ENCODE results near the gene ANO6. TPM values are rescaled to one million over a fixed set of nuclear protein-coding genes. Genes with fewer than 3 reads are reported as not detected.

The ANO6 gene
- total RNA-seq, 3 donors from 2014 or later = 71.8 to 141 (median 76.5) TPM

DNA sequence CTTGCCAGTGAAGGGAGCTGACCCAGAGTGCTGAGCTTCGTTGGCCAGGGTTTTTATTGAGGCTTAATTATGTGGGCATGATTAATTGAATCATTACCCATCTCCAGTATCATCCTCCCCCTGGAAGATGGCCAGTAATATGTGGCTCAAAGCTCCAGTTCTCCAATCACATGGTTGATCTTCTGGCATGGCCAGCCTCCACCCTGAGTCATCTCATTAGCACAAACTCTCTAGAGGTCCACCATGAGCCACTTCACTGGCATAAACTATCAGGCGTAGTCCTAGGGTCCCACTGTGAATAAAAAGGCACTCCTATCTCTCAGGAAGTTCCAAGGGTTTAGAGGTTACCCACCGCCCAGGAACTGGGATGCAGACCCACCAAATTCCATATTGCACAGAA lies 135.0 kb downstream of the ANO6 start:
- intact Hi-C loops (cut with DNase I; ENCODE audit: low total_unique reads) = no loop called here
- no peak overlapping the region for H3K27ac ChIP-seq

DNA sequence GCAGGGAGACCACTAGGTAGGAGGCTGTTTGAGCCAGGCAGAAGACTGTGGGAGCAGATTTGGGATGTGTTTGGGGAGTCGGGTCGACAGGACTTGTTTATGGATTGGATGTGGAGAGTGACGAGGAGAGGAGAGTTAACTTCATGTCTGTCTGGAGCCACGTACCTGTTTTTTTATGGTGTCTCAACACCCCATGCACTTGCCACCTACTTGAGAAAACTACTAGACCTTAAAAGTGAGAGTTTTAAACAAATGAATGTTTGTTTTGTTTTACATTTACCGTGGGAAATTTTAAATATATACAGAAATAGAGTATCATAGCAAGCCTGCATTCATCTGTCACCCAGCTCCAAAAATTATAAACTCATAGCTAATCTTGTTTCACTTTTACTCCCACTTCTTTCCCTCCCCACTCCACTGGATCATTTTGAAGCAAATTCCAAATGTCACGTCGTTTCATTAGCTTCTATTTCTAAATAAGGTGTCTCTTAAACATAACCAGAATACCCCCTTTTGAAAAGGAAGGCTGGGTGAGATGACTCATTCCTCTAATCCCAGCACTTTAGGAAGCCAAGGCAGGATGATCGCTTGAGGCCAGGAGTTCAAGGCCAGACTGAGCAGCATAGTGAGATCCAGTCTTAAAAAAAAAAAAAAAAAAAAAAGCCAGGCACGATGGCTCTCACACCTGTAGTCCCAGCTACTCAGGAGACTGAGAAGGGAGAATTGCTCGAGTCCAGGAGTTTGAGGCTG lies 136.2 kb downstream of the ANO6 start:
- no peaks in the 10 kb centered on the region for H3K27me3 ChIP-seq
- no peak for TF ChIP-seq POLR2AphosphoS5 (IDR thresholded peaks at IDR 0.05)
- no peak for TF ChIP-seq POLR2A (IDR thresholded peaks at IDR 0.05)
- TF ChIP-seq, protein P1, sequence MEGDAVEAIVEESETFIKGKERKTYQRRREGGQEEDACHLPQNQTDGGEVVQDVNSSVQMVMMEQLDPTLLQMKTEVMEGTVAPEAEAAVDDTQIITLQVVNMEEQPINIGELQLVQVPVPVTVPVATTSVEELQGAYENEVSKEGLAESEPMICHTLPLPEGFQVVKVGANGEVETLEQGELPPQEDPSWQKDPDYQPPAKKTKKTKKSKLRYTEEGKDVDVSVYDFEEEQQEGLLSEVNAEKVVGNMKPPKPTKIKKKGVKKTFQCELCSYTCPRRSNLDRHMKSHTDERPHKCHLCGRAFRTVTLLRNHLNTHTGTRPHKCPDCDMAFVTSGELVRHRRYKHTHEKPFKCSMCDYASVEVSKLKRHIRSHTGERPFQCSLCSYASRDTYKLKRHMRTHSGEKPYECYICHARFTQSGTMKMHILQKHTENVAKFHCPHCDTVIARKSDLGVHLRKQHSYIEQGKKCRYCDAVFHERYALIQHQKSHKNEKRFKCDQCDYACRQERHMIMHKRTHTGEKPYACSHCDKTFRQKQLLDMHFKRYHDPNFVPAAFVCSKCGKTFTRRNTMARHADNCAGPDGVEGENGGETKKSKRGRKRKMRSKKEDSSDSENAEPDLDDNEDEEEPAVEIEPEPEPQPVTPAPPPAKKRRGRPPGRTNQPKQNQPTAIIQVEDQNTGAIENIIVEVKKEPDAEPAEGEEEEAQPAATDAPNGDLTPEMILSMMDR (IDR thresholded peaks at IDR 0.05) = no peak
- no peaks in the 10 kb centered on the region for H3K36me3 ChIP-seq
- DNase-seq (ENCODE audit: low spot score in 2 of 2) = no peak
- H3K9me3 ChIP-seq = no peaks in the 10 kb centered on the region
- H3K27ac ChIP-seq = no peak overlapping the region
- no peaks in the 10 kb centered on the region for H3K4me1 ChIP-seq
- H3K4me3 ChIP-seq = no peak overlapping the region
- intact Hi-C loops (cut with DNase I; ENCODE audit: low total_unique reads) = no loop called here

More for the DNA sequence above, 135.0 kb downstream of the ANO6 start:
- H3K27me3 ChIP-seq = no peaks in the 10 kb centered on the region
- TF ChIP-seq POLR2AphosphoS5 (IDR thresholded peaks at IDR 0.05) (no peak), POLR2A (IDR thresholded peaks at IDR 0.05) (no peak)
- TF ChIP-seq, protein P1 (IDR thresholded peaks at IDR 0.05) = no peak
- DNase-seq (ENCODE audit: low spot score in 2 of 2) = no peak
- H3K4me1 ChIP-seq = no peaks in the 10 kb centered on the region
- no peaks in the 10 kb centered on the region for H3K9me3 ChIP-seq
- H3K4me3 ChIP-seq = no peak overlapping the region
- H3K36me3 ChIP-seq = no peaks in the 10 kb centered on the region

DNA sequence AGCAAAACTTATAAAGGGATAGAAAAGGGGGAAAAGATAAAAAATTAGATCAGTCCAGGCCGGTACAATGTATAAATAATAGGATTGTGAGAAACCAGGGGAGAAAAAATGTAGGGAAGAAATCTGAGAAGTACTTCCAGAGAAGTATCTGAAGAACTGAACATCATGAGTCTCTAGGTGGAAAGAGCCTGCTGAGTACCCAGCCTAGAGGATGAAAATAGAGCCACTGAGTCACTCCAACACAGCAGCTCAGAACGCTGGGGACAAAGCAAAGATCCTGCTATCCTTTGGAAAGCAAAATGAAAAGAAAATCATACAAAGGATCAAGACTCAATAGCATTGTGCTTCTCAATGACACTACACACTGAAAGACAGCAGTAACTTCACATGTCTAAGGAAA lies 138.0 kb downstream of the ANO6 start:
- Histone ChIP-seq H3K36me3 (no peaks in the 10 kb centered on the region), H3K9me3 (no peaks in the 10 kb centered on the region), H3K27ac (no peak overlapping the region), H3K4me3 (no peak overlapping the region), H3K27me3 (no peaks in the 10 kb centered on the region), H3K4me1 (peaks cover 0 to 4% of the 10 kb centered on the region in 2 donors)
- DNase-seq (ENCODE audit: low spot score in 2 of 2) = no peak
- intact Hi-C loops (cut with DNase I; ENCODE audit: low total_unique reads) = no loop called here
- TF ChIP-seq POLR2AphosphoS5 (IDR thresholded peaks at IDR 0.05) = no peak
- TF ChIP-seq POLR2A (IDR thresholded peaks at IDR 0.05) = no peak
- TF ChIP-seq, protein P1 (IDR thresholded peaks at IDR 0.05) = no peak

DNA sequence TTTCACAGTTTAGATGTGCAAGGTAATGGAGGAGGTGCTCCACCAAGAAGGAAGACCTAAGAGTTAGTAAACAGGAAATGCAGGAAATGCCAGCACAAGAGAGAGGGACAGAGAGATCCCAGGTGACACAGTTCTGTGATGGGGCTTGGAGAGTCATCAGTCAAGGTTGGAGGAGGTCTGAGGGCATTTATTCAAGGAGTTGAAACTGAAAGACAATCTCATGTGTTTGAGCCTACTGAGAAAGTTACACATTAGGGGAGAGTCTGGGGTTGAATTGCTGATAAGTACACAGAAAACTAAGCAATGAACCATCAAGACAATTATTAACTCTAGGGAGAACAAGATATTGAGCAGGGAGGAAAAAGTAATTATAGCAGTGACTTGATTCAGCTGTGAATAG lies 138.5 kb downstream of the ANO6 start:
- intact Hi-C loops (cut with DNase I; ENCODE audit: low total_unique reads) = no loop called here

DNA sequence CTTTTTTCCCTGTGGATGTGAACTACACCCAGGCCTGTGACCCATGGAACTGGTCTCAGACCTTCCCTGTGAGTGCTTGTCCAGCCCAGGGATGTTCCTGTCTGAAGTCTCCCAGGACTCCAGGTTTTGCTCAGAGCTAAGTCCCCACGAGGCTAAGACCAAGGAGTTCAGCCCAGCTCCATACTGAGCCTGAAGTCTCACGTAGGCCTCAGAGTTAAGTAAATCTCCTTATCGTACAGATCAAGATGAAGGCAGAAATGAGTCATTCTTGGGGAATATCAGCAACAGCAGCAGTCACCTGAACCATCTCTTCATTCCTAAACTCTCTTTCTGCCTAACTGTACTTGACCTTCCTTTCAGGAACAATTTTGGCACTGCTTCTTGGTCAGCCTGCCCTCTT lies 139.8 kb downstream of the ANO6 start:
- no peaks in the 10 kb centered on the region for H3K27me3 ChIP-seq
- H3K4me3 ChIP-seq = no peak overlapping the region
- intact Hi-C loops (cut with DNase I; ENCODE audit: low total_unique reads) = no loop called here
- H3K4me1 ChIP-seq = peaks cover 0 to 4% of the 10 kb centered on the region in 2 donors
- no peaks in the 10 kb centered on the region for H3K9me3 ChIP-seq
- H3K27ac ChIP-seq = no peak overlapping the region
- TF ChIP-seq POLR2AphosphoS5 (IDR thresholded peaks at IDR 0.05) = no peak
- TF ChIP-seq, protein P1 (IDR thresholded peaks at IDR 0.05) = no peak
- TF ChIP-seq POLR2A (IDR thresholded peaks at IDR 0.05) = no peak
- no peaks in the 10 kb centered on the region for H3K36me3 ChIP-seq
- no peak for DNase-seq (ENCODE audit: low spot score in 2 of 2)

More for the DNA sequence above, 138.5 kb downstream of the ANO6 start:
- TF ChIP-seq, protein P1 (IDR thresholded peaks at IDR 0.05) = no peak
- TF ChIP-seq POLR2A (IDR thresholded peaks at IDR 0.05) (no peak), POLR2AphosphoS5 (IDR thresholded peaks at IDR 0.05) (no peak)
- Histone ChIP-seq H3K27me3 (no peaks in the 10 kb centered on the region), H3K36me3 (no peaks in the 10 kb centered on the region), H3K27ac (no peak overlapping the region), H3K9me3 (no peaks in the 10 kb centered on the region), H3K4me1 (peaks cover 0 to 4% of the 10 kb centered on the region in 2 donors), H3K4me3 (no peak overlapping the region)
- DNase-seq (ENCODE audit: low spot score in 2 of 2) = no peak

Measured in breast epithelium (tissue), 4 donors.